ENCODE results near the gene HAP1.
"Not testable (repeated sequence)": the region's sequence is repeated elsewhere in the genome, so short reads cannot be mapped to it uniquely, and the experiment has no call there.

HAP1 gene

GRCh38 chr17:41722231-41722630 lies 12.2 kb downstream of the HAP1 start:
- DNase-seq = no peak

- no peak for DNase-seq
Measured at GRCh38 chr17:41718287-41718645, 16.2 kb downstream of the HAP1 start.

- DNase-seq = no peak
Measured at GRCh38 chr17:41717408-41718286, 16.8 kb downstream of the HAP1 start.

GRCh38 chr17:41711669-41712400 lies 22.6 kb downstream of the HAP1 start, which contains the start of gene GAST:
Gene GAST, plus strand, starts transcription at chr17:41712331. Its CDS starts 3,106 bp downstream, at chr17:41715437.
- no peak for DNase-seq

GRCh38 chr17:41710472-41711090 lies 23.9 kb downstream of the HAP1 start:
- DNase-seq = peak; percentile 43

GRCh38 chr17:41707803-41708669 lies 26.4 kb downstream of the HAP1 start:
- DNase-seq = no peak

- DNase-seq = no peak
Measured at GRCh38 chr17:41705271-41705991, 29.0 kb downstream of the HAP1 start.

GRCh38 chr17:41702712-41703111 lies 31.7 kb downstream of the HAP1 start:
- DNase-seq = no peak

- not testable (repeated sequence) for DNase-seq
Measured at GRCh38 chr17:41700843-41701242, 33.6 kb downstream of the HAP1 start.

GRCh38 chr17:41697122-41697962 lies 37.1 kb downstream of the HAP1 start:
- no peak for DNase-seq

- DNase-seq = peak; percentile 82
Measured at GRCh38 chr17:41695954-41696757, 38.3 kb downstream of the HAP1 start.

GRCh38 chr17:41695134-41695661 lies 39.2 kb downstream of the HAP1 start:
- no peak for DNase-seq

- no peak for DNase-seq
Measured at GRCh38 chr17:41692722-41693521, 41.5 kb downstream of the HAP1 start.

GRCh38 chr17:41691031-41691777 lies 43.2 kb downstream of the HAP1 start:
- DNase-seq = no peak

GRCh38 chr17:41690497-41690896 lies 43.9 kb downstream of the HAP1 start:
- no peak for DNase-seq

GRCh38 chr17:41689497-41690299 lies 44.7 kb downstream of the HAP1 start:
- peak; percentile 73 for DNase-seq

Measured in activated CD4-positive, alpha-beta T cell treated with anti-CD3 and anti-CD28 coated beads, Interleukin-10, Interleukin-2, amounts not matched to agents 100 ng/mL and 50 ng/mL, durations not matched to agents 16 hours and 8 hours (primary cell).